Activated CD4-positive, alpha-beta T cell treated with anti-CD3 and anti-CD28 coated beads, Interleukin-2, amount 50 U/mL, for 4 hours (primary cell): ENCODE results near the gene SH3BGRL3.
"Not testable (repeated sequence)": the region's sequence is repeated elsewhere in the genome, so short reads cannot be mapped to it uniquely, and the experiment has no call there.

Experiments
- DNase-seq, 2 experiments: peaks; one replicate each; pipeline ENCODE4 v3.0.0-alpha.2; 2020

Gene SH3BGRL3

GRCh38 chr1:26318338-26319064 is 38.6 kb downstream of the SH3BGRL3 start:
- peak in 1 of 2 experiments; percentile 16 for DNase-seq

DNA sequence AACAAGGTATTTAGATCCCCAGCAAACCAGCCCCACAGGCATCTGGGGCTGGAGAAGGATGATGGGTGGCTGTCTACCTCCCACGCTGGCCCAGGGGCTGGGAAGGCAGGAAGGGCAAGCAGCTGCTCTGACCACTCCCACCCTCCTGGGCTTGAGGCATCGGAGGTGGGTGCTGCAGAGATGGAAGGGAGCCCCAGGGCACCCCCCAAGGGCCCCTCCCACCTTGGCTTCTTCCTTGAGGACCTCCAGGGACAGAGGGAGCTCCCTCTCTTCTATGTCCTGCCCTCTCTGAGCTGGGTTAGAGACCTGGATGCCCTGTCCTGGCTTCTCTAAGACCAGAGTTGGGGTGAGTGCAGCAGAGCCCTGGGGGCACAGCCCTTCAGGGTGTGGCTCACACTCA is 41.0 kb downstream of the SH3BGRL3 start:
- DNase-seq, result no peak

- DNase-seq, result peak; percentile 95 to 98
Measured at GRCh38 chr1:26321315-26322041, 41.6 kb downstream of the SH3BGRL3 start.

DNA sequence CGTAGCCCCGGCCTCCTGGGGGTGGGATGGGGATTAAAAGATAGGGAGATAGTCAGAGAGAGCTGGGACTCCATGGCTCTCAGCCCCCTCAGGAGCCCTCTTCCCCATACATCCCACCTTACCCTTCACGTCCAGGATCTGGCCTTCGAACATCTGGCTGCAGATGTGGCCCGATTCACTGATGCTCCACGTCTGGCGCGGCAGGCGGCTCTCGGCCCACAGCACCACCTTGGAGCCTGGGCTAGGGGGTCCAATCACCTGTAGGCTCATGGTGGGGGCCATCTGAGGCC is 42.1 kb downstream of the SH3BGRL3 start:
- no peak for DNase-seq

DNA sequence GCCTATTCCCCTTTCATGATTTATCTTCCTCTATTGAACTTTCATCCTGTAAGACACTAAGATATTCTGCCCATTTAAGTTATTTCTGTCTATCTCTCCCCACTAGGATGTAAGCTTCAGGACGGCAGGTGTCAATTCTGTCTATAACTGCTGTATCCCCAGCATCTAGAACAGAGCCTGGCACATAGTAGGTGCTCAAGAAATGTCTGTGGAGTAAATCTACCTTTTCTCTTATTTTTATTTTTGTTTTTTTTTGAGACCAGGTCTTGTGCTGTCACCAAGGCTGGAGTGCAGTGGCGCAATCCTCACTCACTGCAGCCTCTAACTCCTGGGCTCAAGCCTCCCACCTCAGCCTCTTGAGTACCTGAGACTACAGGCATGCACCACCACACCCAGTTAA is 43.5 kb downstream of the SH3BGRL3 start:
- no peak for DNase-seq

DNA sequence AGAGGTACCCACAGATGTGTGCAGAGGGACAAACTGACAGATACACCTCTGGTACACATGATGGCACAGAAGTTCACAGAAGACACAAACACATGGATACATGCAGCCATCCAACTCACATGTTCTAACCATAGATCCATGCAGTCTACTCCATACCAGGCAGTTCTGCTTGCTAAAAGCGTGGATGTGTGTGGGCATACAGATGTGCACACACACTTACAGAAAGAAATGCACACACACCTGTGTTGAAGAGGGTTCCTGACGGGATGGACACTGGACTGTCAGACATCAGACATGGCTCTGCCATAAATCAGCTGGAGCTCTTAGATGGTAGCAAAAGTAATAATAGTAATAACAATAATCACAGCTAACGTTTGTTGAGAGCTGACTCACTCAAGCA is 44.7 kb downstream of the SH3BGRL3 start:
- DNase-seq, result no peak

- no peak for DNase-seq
Measured at GRCh38 chr1:26327956-26328362, 48.1 kb downstream of the SH3BGRL3 start.

DNA sequence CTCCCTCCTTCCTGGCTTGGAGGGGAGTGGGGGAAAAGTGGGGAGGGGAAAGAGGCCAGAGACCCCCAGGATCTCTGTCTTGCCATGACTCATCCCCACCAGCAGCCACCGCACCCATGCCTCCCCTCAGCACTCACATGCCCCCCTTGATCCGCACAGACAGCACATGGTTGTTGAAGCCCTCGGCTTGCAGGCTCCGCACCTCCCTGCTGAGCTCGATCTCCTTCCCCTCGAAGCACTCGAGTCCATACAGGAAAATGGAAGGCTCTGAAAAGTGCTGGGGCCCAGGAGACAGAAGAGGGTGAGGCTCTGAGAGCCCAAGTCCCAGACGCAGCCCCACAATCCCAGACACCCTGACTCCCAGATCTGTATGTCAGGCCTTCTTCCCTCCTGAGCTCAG is 48.7 kb downstream of the SH3BGRL3 start:
- no peak for DNase-seq

GRCh38 chr1:26329380-26329779 is 49.5 kb downstream of the SH3BGRL3 start:
- not testable (repeated sequence) for DNase-seq

- DNase-seq, result no peak
Measured at GRCh38 chr1:26330276-26330675, 50.4 kb downstream of the SH3BGRL3 start.
